HTERT RPE-1 (cell line): Measurements from ENCODE around the gene ACTR3C.
"Not testable (repeated sequence)": the region's sequence is repeated elsewhere in the genome, so short reads cannot be mapped to it uniquely, and the experiment has no call there.

Source experiments
- in situ Hi-C: fragments of 300-500 bp; cut with MboI; formaldehyde crosslinking; loops from 4 replicates; pipeline ENCODE4 v1.14.3; 2020; ENCODE audit warnings: low sequenced_read_pairs

ACTR3C gene

DNA sequence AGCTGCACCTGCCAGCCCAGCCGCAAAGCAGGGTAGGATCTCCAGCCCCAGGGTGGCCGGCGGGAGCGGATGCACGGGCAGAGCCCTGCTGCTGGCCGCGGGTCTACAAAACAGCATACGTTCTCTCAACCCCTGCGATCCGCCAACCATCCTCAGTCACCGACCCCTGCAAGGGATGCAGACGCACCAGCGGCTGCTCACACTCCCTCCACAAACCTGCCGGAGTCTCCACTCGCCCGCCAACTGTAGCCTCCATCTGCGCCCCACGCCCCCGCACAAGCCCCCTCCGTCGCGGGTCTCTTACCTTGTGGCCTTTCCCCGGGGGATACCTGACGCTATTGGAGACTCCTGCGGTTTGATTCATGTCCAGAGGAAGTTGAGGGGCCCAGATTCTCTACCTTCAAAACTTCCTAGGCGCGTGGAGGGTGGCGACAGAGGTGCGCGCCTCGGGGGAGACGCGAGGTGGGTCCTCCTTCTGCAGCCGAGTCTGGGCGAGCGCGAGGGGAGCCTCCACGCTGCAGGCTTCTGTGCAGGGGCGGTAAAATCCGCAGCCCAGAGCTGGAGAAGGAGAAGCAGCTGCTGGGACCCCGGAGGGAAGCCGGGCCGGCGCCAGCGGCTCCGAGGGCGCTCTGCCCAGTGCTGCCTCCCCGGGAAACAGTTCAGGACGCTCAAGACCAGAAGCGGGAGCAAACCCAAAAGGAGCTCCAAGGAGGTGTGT is 103.2 kb downstream of the ACTR3C start:
- in situ Hi-C loops: not testable (repeated sequence)

DNA sequence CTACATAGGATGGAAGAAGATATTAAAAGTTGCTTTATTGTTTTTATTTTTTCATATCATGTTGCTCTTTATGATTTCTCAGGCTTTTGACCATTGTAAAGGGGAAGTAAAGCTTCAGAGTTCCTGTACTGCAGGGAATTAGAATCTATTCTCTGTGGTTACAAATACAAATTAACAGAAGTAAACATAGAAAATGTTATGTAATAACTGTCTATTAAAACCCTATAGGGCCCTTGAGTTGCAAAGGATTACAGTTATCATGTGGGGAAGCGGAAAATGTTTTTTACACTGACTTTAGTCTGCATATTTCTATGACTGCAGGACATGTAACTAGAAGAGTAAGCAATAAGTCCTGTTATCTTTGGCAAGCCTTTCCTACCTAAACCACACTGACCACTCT is 116.5 kb downstream of the ACTR3C start:
- in situ Hi-C loops: not testable (repeated sequence)

DNA sequence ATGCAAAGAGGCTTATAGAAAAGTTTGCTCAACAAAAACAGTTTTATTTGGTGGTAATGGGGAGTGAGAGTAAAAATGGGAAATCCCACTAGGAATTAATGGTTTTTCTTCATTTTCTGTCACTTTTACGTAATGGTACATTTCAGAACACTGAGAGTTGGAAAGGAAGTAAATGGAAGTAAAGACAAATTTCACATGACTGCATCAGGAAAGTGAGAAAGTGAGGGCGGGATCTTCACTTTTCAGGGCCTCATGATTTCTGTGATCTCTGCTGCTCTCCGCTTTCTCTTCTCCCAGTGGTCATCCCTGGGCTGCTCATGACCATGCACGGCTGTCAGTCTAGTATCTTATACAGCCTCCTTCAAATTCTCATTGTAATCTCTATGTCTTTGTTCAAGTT is 117.5 kb downstream of the ACTR3C start:
- in situ Hi-C loops: not testable (repeated sequence)

DNA sequence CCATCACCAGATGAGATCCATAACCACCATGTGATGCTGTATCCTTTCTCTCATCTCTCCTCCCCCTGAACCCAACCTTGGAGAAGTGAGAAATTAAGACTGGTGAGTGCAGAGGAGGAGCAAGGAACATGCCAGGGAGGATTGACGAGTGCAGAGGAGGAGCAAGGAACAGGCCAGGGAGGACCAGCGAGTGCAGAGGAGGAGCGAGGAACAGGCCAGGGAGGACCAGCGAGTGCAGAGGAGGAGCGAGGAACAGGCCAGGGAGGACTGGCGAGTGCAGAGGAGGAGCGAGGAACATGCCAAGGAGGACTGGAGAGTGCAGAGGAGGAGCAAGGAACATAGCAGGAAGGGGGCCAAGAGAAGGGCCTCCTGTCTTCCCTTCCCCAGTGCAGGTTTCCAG is 118.8 kb downstream of the ACTR3C start:
- in situ Hi-C loops: not testable (repeated sequence)

DNA sequence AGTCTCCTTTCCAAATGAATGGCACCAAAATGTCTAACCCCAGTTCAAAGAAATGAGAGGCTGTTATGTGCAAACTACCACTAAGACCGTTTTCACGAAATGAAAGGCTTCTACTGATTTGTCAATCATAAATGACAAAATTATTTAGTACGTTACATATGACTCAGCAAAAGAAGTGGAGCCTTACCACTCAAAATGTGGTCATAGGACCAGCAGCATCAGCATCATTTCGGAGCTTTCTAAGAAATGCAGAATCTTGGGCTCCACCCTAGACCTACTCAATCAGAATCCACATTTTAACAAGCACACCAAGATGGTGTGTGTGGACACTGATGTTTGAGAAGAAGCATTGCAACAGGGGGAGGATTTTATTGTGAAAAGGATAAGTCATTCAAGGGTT is 120.5 kb downstream of the ACTR3C start:
- in situ Hi-C loops: not testable (repeated sequence)
